ENCODE results near the gene DMAC2.

DMAC2 gene

GRCh38 chr19:41456342-41456918, 16.7 kb upstream of the DMAC2 start:
- peaks cover 10% of the 10 kb centered on the region; the same call in 1 of the 2 replicates for H3K9me3 ChIP-seq (ENCODE audit: insufficient read depth, low read depth, low read length)

DNA sequence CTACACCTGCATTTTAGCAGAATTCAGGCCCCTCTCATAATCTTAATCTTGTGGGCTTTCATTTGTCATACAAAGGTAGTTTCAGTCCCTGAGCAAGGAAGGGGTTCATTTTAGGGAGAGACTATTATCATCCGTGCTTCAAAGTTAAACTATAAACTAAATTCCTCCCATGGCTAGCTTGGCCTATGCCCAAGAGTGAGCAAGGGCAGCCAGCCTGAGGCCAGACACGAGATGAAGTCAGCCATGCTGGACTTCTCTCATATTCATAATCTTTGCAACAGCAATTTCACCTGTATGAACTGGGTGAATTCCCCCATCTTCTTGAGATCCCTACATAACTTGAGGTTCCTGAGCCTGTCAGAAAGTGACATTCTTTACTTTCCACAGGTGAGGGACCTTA, 16.2 kb upstream of the DMAC2 start:
- Histone ChIP-seq H3K27me3 (ENCODE audit: insufficient read depth, low read length) (peaks cover 25% of the 10 kb centered on the region; the same call in 1 of the 2 replicates), H3K9me3 (ENCODE audit: insufficient read depth, low read depth, low read length) (peaks cover 5% of the 10 kb centered on the region; the same call in 1 of the 2 replicates), H3K36me3 (ENCODE audit: insufficient read depth, low read depth, low read length) (no peaks in the 10 kb centered on the region), H3K4me1 (ENCODE audit: insufficient read depth, low read length) (no peaks in the 10 kb centered on the region), H3K4me3 (ENCODE audit: low read length) (no peak overlapping the region), H3K9ac (ENCODE audit: low read depth, low read length) (no peak overlapping the region), H3K27ac (ENCODE audit: low read length) (no peak overlapping the region)

More at GRCh38 chr19:41456342-41456918, 16.7 kb upstream of the DMAC2 start:
- H3K9ac ChIP-seq (ENCODE audit: low read depth, low read length): no peak overlapping the region
- no peaks in the 10 kb centered on the region for H3K36me3 ChIP-seq (ENCODE audit: insufficient read depth, low read depth, low read length)
- peaks cover 25% of the 10 kb centered on the region; the same call in 1 of the 2 replicates for H3K27me3 ChIP-seq (ENCODE audit: insufficient read depth, low read length)
- H3K4me3 ChIP-seq (ENCODE audit: low read length): no peak overlapping the region
- H3K27ac ChIP-seq (ENCODE audit: low read length): no peak overlapping the region
- H3K4me1 ChIP-seq (ENCODE audit: insufficient read depth, low read length): no peaks in the 10 kb centered on the region

DNA sequence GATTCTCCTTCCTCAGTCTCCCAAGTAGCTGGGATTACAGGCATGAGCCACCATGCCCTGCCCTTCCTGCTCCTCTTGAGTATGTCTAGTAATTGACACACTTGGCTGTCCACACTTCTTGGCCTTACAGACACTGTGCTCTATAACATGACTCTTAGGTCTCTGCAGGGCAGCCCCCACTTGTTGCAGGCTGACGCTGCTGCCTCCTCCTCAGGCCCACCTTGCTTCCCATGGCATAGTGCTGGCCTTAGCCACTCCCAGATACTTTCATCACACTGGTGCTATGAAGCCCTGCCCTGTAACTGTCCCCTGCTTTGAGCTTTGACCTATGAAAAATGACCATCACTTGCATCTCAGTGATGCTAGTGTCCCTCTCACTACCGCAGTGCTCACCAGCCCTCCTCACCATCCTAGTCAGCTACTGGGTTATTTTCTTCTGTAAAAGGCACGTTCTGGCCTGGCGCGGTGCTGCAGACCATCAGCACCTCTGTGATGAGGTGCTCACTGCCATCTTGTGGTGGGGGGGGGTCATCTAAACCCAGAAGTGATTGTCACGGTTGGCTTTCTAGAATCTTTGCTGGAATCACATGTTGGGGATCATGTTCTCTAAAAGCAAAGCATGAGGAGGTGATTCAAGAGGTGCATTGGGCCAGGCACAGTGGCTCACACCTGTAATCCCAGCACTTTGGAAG, 13.0 kb upstream of the DMAC2 start:
- H3K27ac ChIP-seq (ENCODE audit: low read length): no peak overlapping the region
- H3K36me3 ChIP-seq (ENCODE audit: insufficient read depth, low read depth, low read length): no peaks in the 10 kb centered on the region
- H3K27me3 ChIP-seq (ENCODE audit: insufficient read depth, low read length): peaks cover 48% of the 10 kb centered on the region
- H3K9ac ChIP-seq (ENCODE audit: low read depth, low read length): no peak overlapping the region
- H3K9me3 ChIP-seq (ENCODE audit: insufficient read depth, low read depth, low read length): no peaks in the 10 kb centered on the region; the same call in 1 of the 2 replicates
- H3K4me3 ChIP-seq (ENCODE audit: low read length): no peak overlapping the region
- H3K4me1 ChIP-seq (ENCODE audit: insufficient read depth, low read length): no peaks in the 10 kb centered on the region

DNA sequence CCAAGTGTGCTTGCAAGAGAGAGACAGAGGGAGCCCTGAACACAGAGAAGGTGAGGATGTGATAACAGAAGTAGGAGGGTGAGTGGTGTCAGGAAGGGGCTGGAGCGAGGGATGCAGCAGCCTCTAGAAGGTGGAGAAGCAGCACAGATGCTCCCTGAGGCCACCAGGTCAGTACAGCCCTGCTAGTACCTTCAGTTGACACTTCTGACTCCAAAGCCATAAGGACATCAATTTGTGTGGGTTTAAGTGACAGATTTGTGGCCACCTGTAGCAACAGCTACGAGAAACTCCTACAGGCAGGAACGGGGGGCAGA, 10.1 kb upstream of the DMAC2 start:
- no peak overlapping the region for H3K4me3 ChIP-seq (ENCODE audit: low read length)
- H3K9ac ChIP-seq (ENCODE audit: low read depth, low read length): no peak overlapping the region
- no peaks in the 10 kb centered on the region for H3K4me1 ChIP-seq (ENCODE audit: insufficient read depth, low read length)
- no peak overlapping the region for H3K27ac ChIP-seq (ENCODE audit: low read length)
- no peaks in the 10 kb centered on the region for H3K36me3 ChIP-seq (ENCODE audit: insufficient read depth, low read depth, low read length)
- H3K9me3 ChIP-seq (ENCODE audit: insufficient read depth, low read depth, low read length): no peaks in the 10 kb centered on the region; the same call in 1 of the 2 replicates
- H3K27me3 ChIP-seq (ENCODE audit: insufficient read depth, low read length): peaks cover 34% of the 10 kb centered on the region

GRCh38 chr19:41449079-41449864, 9.6 kb upstream of the DMAC2 start:
- H3K36me3 ChIP-seq (ENCODE audit: insufficient read depth, low read depth, low read length): no peaks in the 10 kb centered on the region
- no peak overlapping the region for H3K9ac ChIP-seq (ENCODE audit: low read depth, low read length)
- H3K9me3 ChIP-seq (ENCODE audit: insufficient read depth, low read depth, low read length): no peaks in the 10 kb centered on the region
- H3K4me1 ChIP-seq (ENCODE audit: insufficient read depth, low read length): no peaks in the 10 kb centered on the region
- H3K4me3 ChIP-seq (ENCODE audit: low read length): peak overlapping the region; percentile 60; the same call in 1 of the 2 replicates
- H3K27ac ChIP-seq (ENCODE audit: low read length): no peak overlapping the region
- peaks cover 29% of the 10 kb centered on the region for H3K27me3 ChIP-seq (ENCODE audit: insufficient read depth, low read length)

GRCh38 chr19:41447732-41448332, 8.1 kb upstream of the DMAC2 start:
- no peak overlapping the region for H3K9ac ChIP-seq (ENCODE audit: low read depth, low read length)
- H3K4me1 ChIP-seq (ENCODE audit: insufficient read depth, low read length): no peaks in the 10 kb centered on the region
- H3K4me3 ChIP-seq (ENCODE audit: low read length): no peak overlapping the region
- H3K36me3 ChIP-seq (ENCODE audit: insufficient read depth, low read depth, low read length): no peaks in the 10 kb centered on the region
- no peaks in the 10 kb centered on the region for H3K9me3 ChIP-seq (ENCODE audit: insufficient read depth, low read depth, low read length)
- no peak overlapping the region for H3K27ac ChIP-seq (ENCODE audit: low read length)
- peaks cover 29% of the 10 kb centered on the region for H3K27me3 ChIP-seq (ENCODE audit: insufficient read depth, low read length)

- Histone ChIP-seq H3K36me3 (ENCODE audit: insufficient read depth, low read depth, low read length) (no peaks in the 10 kb centered on the region), H3K27ac (ENCODE audit: low read length) (no peak overlapping the region), H3K4me1 (ENCODE audit: insufficient read depth, low read length) (no peaks in the 10 kb centered on the region), H3K9me3 (ENCODE audit: insufficient read depth, low read depth, low read length) (no peaks in the 10 kb centered on the region), H3K9ac (ENCODE audit: low read depth, low read length) (no peak overlapping the region), H3K4me3 (ENCODE audit: low read length) (no peak overlapping the region), H3K27me3 (ENCODE audit: insufficient read depth, low read length) (peaks cover 29% of the 10 kb centered on the region)
Observed at GRCh38 chr19:41445575-41445974, 5.9 kb upstream of the DMAC2 start.

- Histone ChIP-seq H3K9me3 (ENCODE audit: insufficient read depth, low read depth, low read length) (no peaks in the 10 kb centered on the region), H3K27ac (ENCODE audit: low read length) (no peak overlapping the region), H3K4me1 (ENCODE audit: insufficient read depth, low read length) (no peaks in the 10 kb centered on the region), H3K9ac (ENCODE audit: low read depth, low read length) (no peak overlapping the region), H3K4me3 (ENCODE audit: low read length) (no peak overlapping the region), H3K27me3 (ENCODE audit: insufficient read depth, low read length) (peaks cover 19% of the 10 kb centered on the region), H3K36me3 (ENCODE audit: insufficient read depth, low read depth, low read length) (no peaks in the 10 kb centered on the region)
Observed at GRCh38 chr19:41443813-41444455, 4.2 kb upstream of the DMAC2 start.

DNA sequence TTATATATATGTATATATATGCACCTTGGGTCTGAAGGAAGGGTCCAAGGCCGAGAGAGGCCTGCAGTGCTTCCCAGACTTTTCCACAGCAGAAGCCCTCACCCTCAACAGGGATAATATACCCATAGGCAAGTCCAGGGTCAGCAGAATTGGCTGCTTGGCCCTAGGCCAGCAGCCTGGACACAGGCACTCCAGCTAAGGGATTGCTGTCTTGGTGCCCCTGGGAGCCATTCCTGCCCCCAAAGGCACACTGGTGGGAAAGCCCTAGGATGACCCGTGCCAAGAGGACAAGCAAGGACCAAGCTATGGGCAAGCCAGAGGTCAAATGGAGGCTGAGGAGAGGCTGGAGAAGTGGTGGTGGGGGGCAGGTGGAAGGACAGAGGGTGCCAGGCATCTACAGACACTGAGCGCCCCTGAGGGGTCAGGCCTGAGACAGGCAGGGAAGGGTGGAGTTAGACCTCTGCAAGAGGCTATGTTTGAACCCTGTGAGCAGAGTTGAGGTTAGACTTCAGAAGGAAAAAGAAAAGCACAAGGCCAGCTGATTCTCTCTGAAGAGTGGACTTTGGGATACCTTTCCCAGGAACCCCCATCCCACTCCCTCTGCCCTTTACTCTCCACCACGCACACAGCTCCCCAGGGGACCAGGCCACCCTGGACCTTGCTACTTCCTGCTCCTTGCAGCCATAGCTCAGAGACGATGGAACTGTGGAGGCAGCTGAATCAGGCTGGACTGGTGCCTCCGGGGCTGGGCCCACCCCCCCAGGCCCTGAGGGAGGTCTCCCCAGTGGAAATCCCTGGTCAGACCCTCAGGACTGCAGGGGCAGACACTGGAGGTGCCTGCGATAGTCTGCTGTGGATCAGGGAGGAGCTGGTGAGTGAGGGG, 3.0 kb upstream of the DMAC2 start, which contains the start of gene ERICH4:
Gene ERICH4, plus strand, starts transcription at position 684 of the 883 bp plus-strand sequence. Its CDS starts 14 bp downstream, at position 698.
- H3K27ac ChIP-seq (ENCODE audit: low read length): no peak within 1 kb of the TSS
- no peak within 1 kb of the TSS for H3K9ac ChIP-seq (ENCODE audit: low read depth, low read length)
- peaks cover 7% of the 10 kb centered on the region; the same call in 1 of the 2 replicates for H3K27me3 ChIP-seq (ENCODE audit: insufficient read depth, low read length)
- H3K9me3 ChIP-seq (ENCODE audit: insufficient read depth, low read depth, low read length): no peaks in the 10 kb centered on the region
- H3K4me3 ChIP-seq (ENCODE audit: low read length): no peak within 1 kb of the TSS
- no peaks in the 10 kb centered on the region for H3K4me1 ChIP-seq (ENCODE audit: insufficient read depth, low read length)
- H3K36me3 ChIP-seq (ENCODE audit: insufficient read depth, low read depth, low read length): peaks cover 5% of the 10 kb centered on the region; the same call in 1 of the 2 replicates

- Histone ChIP-seq H3K9ac (ENCODE audit: low read depth, low read length) (no peak overlapping the region), H3K4me1 (ENCODE audit: insufficient read depth, low read length) (no peaks in the 10 kb centered on the region), H3K27me3 (ENCODE audit: insufficient read depth, low read length) (no peaks in the 10 kb centered on the region), H3K4me3 (ENCODE audit: low read length) (no peak overlapping the region), H3K36me3 (ENCODE audit: insufficient read depth, low read depth, low read length) (peaks cover 13% of the 10 kb centered on the region; the same call in 1 of the 2 replicates), H3K27ac (ENCODE audit: low read length) (no peak overlapping the region), H3K9me3 (ENCODE audit: insufficient read depth, low read depth, low read length) (no peaks in the 10 kb centered on the region)
Observed at GRCh38 chr19:41441321-41441945, 1.7 kb upstream of the DMAC2 start.
